GM19351 (cell line): ENCODE data around the gene AGBL4.
"Not testable (repeated sequence)": the region's sequence is repeated elsewhere in the genome, so short reads cannot be mapped to it uniquely, and the experiment has no call there.

Experiments
- ATAC-seq: cut with Tn5 transposase; IDR thresholded peaks from one replicate; pipeline ENCODE4 v1.9.1; 2021; ENCODE audit warnings: mild to moderate bottlenecking, moderate library complexity; ENCODE audit not compliant: unreplicated experiment

Gene AGBL4

DNA sequence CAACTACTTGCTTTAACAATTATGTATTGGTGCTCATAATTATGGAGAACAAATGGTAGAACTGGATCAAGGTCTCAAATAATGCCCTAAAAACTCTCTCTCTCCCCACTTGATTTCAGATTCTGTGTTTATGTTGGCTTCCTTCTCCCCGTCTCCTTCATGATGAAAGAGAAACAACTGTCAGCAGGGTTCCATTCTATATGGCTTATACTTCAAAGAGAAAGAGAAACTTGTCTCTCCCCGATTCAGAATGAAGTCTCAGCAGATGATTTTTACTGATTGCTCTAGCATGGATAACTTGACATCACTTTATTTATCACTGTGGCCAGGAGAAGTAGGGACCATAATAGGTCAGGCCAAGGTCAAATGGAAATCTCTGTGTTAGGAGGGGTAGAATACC, 575.6 kb downstream of the AGBL4 start:
- ATAC-seq: no peak

DNA sequence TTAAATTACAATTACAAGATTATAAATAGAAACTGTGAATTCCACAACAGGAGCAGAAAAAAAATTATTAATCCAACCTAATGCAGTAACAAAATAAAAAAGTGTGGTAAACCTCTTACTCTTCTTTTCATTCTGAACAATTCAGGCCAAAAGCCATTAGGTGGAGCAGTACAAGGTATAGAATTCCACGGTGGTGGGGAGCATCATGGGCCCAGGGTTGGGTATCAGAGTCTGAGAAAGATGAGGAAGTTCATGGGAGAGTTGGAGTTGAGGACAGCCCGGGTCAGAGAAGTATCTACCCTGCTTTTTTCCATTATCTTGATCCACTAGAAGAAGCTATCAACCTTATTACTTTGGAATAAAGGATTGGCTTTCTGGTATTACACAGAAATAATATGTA, 586.9 kb downstream of the AGBL4 start:
- ATAC-seq: no peak

DNA sequence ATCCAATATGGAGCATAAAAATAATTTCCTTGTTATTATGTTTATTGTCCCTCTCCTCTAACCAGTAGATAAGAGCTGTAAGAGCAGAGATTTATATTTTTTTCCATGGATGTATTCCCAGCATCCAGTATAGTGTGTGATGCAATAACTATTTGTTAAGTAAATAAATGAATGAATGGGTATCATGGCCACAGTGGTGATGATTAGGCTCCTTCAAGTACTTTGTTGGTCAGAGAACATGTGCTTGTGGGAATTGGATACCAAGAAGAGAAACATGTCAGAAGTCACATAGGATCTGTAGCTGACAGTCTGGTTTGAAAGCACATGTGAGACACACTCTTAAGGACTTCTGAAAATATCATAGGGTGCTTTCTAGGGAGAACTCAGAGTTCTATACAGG, 588.5 kb downstream of the AGBL4 start:
- no peak for ATAC-seq

- ATAC-seq: no peak
These were observed 599.0 kb downstream of the AGBL4 start for GRCh38 chr1:49424782-49425181.

GRCh38 chr1:49416758-49417157, 607.0 kb downstream of the AGBL4 start:
- ATAC-seq: no peak

GRCh38 chr1:49408346-49408745, 615.4 kb downstream of the AGBL4 start:
- ATAC-seq: no peak

DNA sequence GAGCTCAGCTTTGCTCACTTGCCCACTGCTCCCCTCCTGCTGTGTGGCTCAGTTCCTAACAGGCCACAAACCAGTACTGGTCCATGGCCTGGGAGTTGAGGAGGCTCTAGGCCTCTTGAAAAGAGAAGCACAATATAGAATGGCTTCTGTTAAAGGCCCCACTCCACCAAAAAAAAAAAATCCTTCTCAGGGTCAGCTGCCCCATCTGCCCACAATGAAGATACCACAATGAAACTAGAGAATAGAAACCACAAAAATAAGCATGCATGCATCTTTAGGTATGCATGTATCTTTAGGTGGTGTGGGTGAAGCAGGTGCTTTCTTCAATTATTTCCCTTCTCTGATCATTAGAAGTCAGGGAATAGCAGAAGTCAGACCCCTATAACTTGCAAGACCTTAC, 626.7 kb downstream of the AGBL4 start:
- ATAC-seq: no peak

DNA sequence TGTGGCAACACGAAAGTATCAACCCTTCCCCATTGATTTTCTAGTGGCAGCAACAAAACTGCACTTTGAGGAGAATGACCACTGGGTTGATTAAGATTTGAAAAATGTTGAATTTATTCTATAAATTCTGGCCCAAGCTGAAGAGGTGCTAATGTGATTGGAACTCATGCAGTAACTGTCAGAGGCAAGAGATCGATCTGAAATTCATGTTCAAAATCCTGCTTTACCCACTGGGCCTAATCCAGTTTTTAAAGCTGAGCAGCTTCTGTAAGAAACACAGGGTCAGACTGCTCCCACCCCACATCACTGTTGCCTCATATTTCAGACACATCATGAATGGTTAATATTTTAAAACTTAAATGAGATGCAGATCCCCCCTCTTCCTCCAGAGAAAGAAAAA, 629.6 kb downstream of the AGBL4 start:
- no peak for ATAC-seq

- no peak for ATAC-seq
These were observed 634.1 kb downstream of the AGBL4 start for GRCh38 chr1:49389699-49390098.

GRCh38 chr1:49364676-49365075, 659.1 kb downstream of the AGBL4 start:
- no peak for ATAC-seq

DNA sequence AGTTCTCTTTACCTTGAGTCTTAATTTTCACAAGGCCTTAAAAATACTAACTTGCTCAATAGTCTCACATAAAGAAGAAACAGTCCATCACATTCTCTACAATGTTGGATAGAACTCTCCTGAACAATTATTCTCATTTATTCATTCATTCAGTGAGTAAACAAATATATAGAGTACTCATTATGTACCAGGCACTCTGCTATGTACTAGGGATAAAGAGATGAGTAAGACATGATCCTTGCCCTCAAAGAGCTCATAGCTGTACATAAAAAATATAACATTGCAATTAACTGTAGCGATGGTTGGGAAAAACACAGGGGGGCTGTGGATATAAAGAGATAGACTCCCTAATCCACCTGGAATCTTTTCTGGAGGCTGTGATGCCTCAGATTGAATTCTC, 660.1 kb downstream of the AGBL4 start:
- no peak for ATAC-seq

DNA sequence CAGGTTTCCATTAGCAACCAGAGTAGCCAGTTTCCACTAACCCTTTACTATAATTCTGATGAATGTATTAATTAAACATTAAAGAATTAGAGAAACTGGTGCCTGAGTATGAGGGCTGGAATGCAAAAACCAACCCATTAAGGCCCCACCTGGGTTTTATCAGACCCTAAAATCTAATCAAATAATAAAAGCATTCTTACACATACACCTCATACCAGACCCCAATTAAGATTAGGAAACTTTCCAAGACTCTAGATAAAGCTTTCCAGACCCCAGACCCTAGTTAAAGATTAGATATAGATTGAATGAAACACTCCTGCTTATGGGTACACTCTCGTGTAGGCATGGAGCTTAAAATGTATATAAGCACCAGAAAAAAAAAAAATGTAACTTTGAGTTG, 665.7 kb downstream of the AGBL4 start:
- no peak for ATAC-seq

- ATAC-seq: no peak
These were observed 667.2 kb downstream of the AGBL4 start for GRCh38 chr1:49356594-49356993.

DNA sequence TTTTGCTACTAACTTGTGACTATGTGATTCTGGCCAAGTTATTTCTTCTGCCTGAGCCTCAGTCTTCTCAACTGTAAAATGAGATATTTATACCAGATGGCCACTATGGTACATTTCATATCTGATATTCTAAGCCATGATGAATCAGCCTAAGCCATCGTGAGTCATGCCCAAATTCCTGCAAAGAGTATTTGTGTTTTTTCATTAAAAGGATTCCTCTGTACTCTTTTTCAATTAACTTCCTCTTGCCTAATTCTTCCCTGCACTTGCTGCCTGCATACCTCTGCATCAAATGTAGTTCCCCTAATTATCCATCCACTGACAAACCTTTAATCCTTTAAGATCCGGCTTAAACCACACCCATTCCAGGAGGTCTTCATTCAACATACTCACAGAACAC, 672.0 kb downstream of the AGBL4 start:
- no peak for ATAC-seq

GRCh38 chr1:49346767-49347349, 676.9 kb downstream of the AGBL4 start:
- no peak for ATAC-seq

DNA sequence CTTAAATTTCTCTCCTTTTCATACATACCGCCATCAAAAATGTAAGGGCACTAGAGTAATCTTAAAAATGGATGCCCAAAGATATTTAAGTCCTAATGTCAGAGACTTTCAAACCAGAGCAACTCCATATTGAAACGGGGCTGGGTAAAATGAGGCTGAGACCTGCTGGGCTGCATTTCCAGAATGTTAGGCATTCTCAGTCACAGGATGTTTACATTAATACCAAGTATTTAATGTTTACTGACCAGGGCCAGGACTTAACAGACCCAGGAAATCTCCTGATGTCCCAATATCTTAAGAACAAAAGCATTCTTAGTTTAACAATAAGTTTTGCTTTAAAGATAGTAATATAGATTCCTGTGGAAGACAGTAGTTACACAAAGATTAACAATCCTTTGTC, 683.2 kb downstream of the AGBL4 start:
- no peak for ATAC-seq

- no peak for ATAC-seq
These were observed 684.7 kb downstream of the AGBL4 start for GRCh38 chr1:49339043-49339442.

- ATAC-seq: no peak
These were observed 686.5 kb downstream of the AGBL4 start for GRCh38 chr1:49337251-49337650.

- ATAC-seq: no peak
These were observed 689.8 kb downstream of the AGBL4 start for GRCh38 chr1:49333906-49334305.

GRCh38 chr1:49331066-49331852, 692.5 kb downstream of the AGBL4 start:
- ATAC-seq: no peak

- ATAC-seq: no peak
These were observed 699.7 kb downstream of the AGBL4 start for GRCh38 chr1:49323925-49324540.

DNA sequence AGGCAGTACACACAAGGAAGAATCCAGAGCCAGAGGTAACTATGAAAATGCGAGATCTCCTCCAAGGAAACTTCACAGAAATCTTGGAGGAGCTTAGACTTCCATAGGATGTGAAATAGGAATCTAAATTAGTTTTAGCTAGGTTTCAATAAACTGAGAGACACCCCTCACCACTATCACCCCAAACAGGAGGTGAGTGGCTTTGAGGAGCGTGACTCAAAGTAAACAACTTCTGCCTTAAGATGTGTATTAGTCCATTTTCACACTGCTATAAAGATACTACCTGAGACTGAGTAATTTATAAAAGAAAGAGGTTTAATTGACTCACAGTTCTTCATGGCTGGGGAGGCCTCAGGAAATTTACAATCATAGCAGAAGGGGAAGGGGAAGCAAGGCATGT, 703.3 kb downstream of the AGBL4 start:
- not testable (repeated sequence) for ATAC-seq
